Mesodermal cell (in vitro differentiated cells): ENCODE results near the gene CABLES1.

Experiments used
- H3K27ac ChIP-seq: 2 replicates; pipeline ENCODE4 v1.7.0; 2013; ENCODE audit warnings: mild to moderate bottlenecking, low read depth, low read length, moderate library complexity; ENCODE audit not compliant: severe bottlenecking
- H3K36me3 ChIP-seq: 2 replicates; pipeline ENCODE4 v1.7.1; 2013; ENCODE audit warnings: mild to moderate bottlenecking, low read length, moderate library complexity; ENCODE audit not compliant: control insufficient read depth, insufficient read depth
- H3K4me1 ChIP-seq: one replicate; pipeline ENCODE4 v1.7.1; 2013; ENCODE audit warnings: mild to moderate bottlenecking, low read length; ENCODE audit not compliant: insufficient read depth, control insufficient read depth, poor library complexity, severe bottlenecking
- H3K4me3 ChIP-seq: 2 replicates; pipeline ENCODE4 v1.7.0; 2013; ENCODE audit warnings: low read length, control low read depth, mild to moderate bottlenecking; ENCODE audit not compliant: insufficient read depth, poor library complexity, severe bottlenecking; ENCODE audit errors: extremely low read depth
- H3K9me3 ChIP-seq: 2 replicates; pipeline ENCODE4 v1.7.1; 2013; ENCODE audit warnings: mild to moderate bottlenecking, low read length, moderate library complexity; ENCODE audit not compliant: control insufficient read depth
- WGBS, 2 experiments: methylation state at CpG; one replicate each; pipeline ENCODE4 v1.1.5; 2013; ENCODE audit warnings: missing lambda C conversion rate in 2 of 2; ENCODE audit not compliant: insufficient coverage in 2 of 2; 5-methylcytosine and 5-hydroxymethylcytosine counted together

The CABLES1 gene

GRCh38 chr18:23133860-23134779, 1.2 kb upstream of the CABLES1 start:
- peak overlapping the region; percentile 62 for H3K4me3 ChIP-seq
- no peak overlapping the region for H3K27ac ChIP-seq
- H3K36me3 ChIP-seq, result no peaks in the 10 kb centered on the region
- WGBS, 2 experiments, result 2 to 7% methylated on average over 7 to 9 of the region's 18 CpGs
- H3K9me3 ChIP-seq, result no peaks in the 10 kb centered on the region
- peaks cover 10% of the 10 kb centered on the region for H3K4me1 ChIP-seq

- 0% methylated on average over 84 to 128 of the region's 134 CpGs for WGBS, 2 experiments
- H3K9me3 ChIP-seq, result no peaks in the 10 kb centered on the region
- H3K36me3 ChIP-seq, result no peaks in the 10 kb centered on the region
- no peak overlapping the region for H3K27ac ChIP-seq
- H3K4me3 ChIP-seq, result peak overlapping the region; percentile 62
- peaks cover 10% of the 10 kb centered on the region for H3K4me1 ChIP-seq
Observed at GRCh38 chr18:23135550-23136325, 453 bp downstream of the CABLES1 start.

- Histone ChIP-seq H3K27ac (no peak overlapping the region), H3K4me1 (peaks cover 15% of the 10 kb centered on the region), H3K9me3 (no peaks in the 10 kb centered on the region), H3K36me3 (no peaks in the 10 kb centered on the region), H3K4me3 (peak overlapping the region; percentile 55)
- 1% methylated on average over 53 to 72 of the region's 72 CpGs for WGBS, 2 experiments
Observed at GRCh38 chr18:23136326-23137096, 1.2 kb downstream of the CABLES1 start.

- Histone ChIP-seq H3K4me3 (peak overlapping the region; percentile 55), H3K27ac (no peak overlapping the region), H3K36me3 (no peaks in the 10 kb centered on the region), H3K4me1 (peaks cover 17% of the 10 kb centered on the region), H3K9me3 (no peaks in the 10 kb centered on the region)
- 10% methylated on average over 11 to 12 of the region's 12 CpGs for WGBS, 2 experiments
Observed at GRCh38 chr18:23137097-23137635, 1.9 kb downstream of the CABLES1 start.

- Histone ChIP-seq H3K9me3 (no peaks in the 10 kb centered on the region), H3K36me3 (no peaks in the 10 kb centered on the region), H3K4me1 (peaks cover 17% of the 10 kb centered on the region), H3K4me3 (peak overlapping the region; percentile 55), H3K27ac (no peak overlapping the region)
- 83 to 87% methylated on average over 8 to 9 of the region's 9 CpGs for WGBS, 2 experiments
Observed at GRCh38 chr18:23137788-23138216, 2.5 kb downstream of the CABLES1 start.

- H3K9me3 ChIP-seq, result no peaks in the 10 kb centered on the region
- no peak overlapping the region for H3K27ac ChIP-seq
- H3K4me3 ChIP-seq, result no peak overlapping the region
- WGBS, 2 experiments, result 91 to 94% methylated on average over 5 of the region's 5 CpGs
- H3K4me1 ChIP-seq, result peaks cover 16% of the 10 kb centered on the region
- H3K36me3 ChIP-seq, result no peaks in the 10 kb centered on the region
Observed at GRCh38 chr18:23138471-23138870, 3.2 kb downstream of the CABLES1 start.

GRCh38 chr18:23141104-23141999, 6.1 kb downstream of the CABLES1 start:
- 83 to 88% methylated on average over 11 to 12 of the region's 12 CpGs for WGBS, 2 experiments
- no peak overlapping the region for H3K27ac ChIP-seq
- H3K9me3 ChIP-seq, result peaks cover 4% of the 10 kb centered on the region
- H3K4me3 ChIP-seq, result no peak overlapping the region
- peaks cover 18% of the 10 kb centered on the region for H3K4me1 ChIP-seq
- no peaks in the 10 kb centered on the region for H3K36me3 ChIP-seq

GRCh38 chr18:23142251-23142929, 7.1 kb downstream of the CABLES1 start:
- 98 to 100% methylated on average over 3 to 5 of the region's 6 CpGs for WGBS, 2 experiments
- no peak overlapping the region for H3K4me3 ChIP-seq
- H3K27ac ChIP-seq, result no peak overlapping the region
- peaks cover 16% of the 10 kb centered on the region for H3K4me1 ChIP-seq
- H3K36me3 ChIP-seq, result no peaks in the 10 kb centered on the region
- peaks cover 4% of the 10 kb centered on the region for H3K9me3 ChIP-seq

- H3K4me1 ChIP-seq, result peaks cover 16% of the 10 kb centered on the region
- peaks cover 4% of the 10 kb centered on the region for H3K9me3 ChIP-seq
- H3K36me3 ChIP-seq, result no peaks in the 10 kb centered on the region
- no peak overlapping the region for H3K4me3 ChIP-seq
- H3K27ac ChIP-seq, result peak overlapping the region; percentile 18
- WGBS, 2 experiments, result 91 to 95% methylated on average over 9 to 10 of the region's 10 CpGs
Observed at GRCh38 chr18:23143016-23143814, 7.9 kb downstream of the CABLES1 start.
